Mucosa of descending colon (tissue), 3 donors: ENCODE results near the gene CACNA1S. TPM values are rescaled to one million over a fixed set of nuclear protein-coding genes. Genes with fewer than 3 reads are reported as not detected.
A peak's percentile ranks its signal among the peaks of the same experiment; 100 is the strongest.

Experiments used
- ATAC-seq: fragments of 200-7000 bp; cut with Tn5 transposase; one replicate; pipeline ENCODE4 v1.9.1; 2020; ENCODE audit warnings: mild to moderate bottlenecking, moderate library complexity
- DNase-seq, 3 donors: peaks; one replicate each; pipeline ENCODE4 v3.0.0-alpha.2; 2020
- H3K36me3 ChIP-seq: fragments of 200-600 bp; one replicate; pipeline ENCODE4 v1.8.0; 2021; ENCODE audit warnings: low read depth, mild to moderate bottlenecking
- H3K4me1 ChIP-seq: fragments of 200-600 bp; one replicate; pipeline ENCODE4 v1.8.0; 2021; ENCODE audit warnings: low read depth, mild to moderate bottlenecking
- H3K4me3 ChIP-seq: fragments of 200-600 bp; one replicate; pipeline ENCODE4 v1.8.0; 2021; ENCODE audit warnings: mild to moderate bottlenecking
- H3K9me3 ChIP-seq: fragments of 200-600 bp; one replicate; pipeline ENCODE4 v1.8.0; 2021; ENCODE audit warnings: mild to moderate bottlenecking
- intact Hi-C, 2 donors: fragments of 100-400 bp; cut with DNase I in 1 of 2; cut with micrococcal nuclease in 1 of 2; formaldehyde crosslinking; loops; one replicate each; pipeline versions ENCODE4 v1.11.0 to v1.11.1; 2022; cut with DNase I, micrococcal nuclease
- total RNA-seq, 3 donors: library from RNA; stranded (reverse); fragmentation: NEBNext Ultra II Directional in 2 of 3; extraction: Animal tissue kit (Norgen Biotek cat#: 25700) in 2 of 3; gene quantifications; one replicate each; pipeline versions ENCODE4 v1.2.1 to v1.2.4, GENCODE V29; 2021 to 2023
- TF ChIP-seq, protein P1 (sequence below): fragments of 200-600 bp; IDR thresholded peaks from one replicate; pipeline ENCODE4 v1.8.0; 2022; ENCODE audit warnings: antibody characterized with exemption, mild to moderate bottlenecking
- donor health status: DM: no; HTN: no; CAD: no; lungs with moderate emphysema.
- donor health status: DM: no; HTN: no; CAD: no.
- donor health status: DM: no; HTN: yes; CAD: no.

CACNA1S gene
- total RNA-seq, 3 donors from 2014 or later: not detected

DNA sequence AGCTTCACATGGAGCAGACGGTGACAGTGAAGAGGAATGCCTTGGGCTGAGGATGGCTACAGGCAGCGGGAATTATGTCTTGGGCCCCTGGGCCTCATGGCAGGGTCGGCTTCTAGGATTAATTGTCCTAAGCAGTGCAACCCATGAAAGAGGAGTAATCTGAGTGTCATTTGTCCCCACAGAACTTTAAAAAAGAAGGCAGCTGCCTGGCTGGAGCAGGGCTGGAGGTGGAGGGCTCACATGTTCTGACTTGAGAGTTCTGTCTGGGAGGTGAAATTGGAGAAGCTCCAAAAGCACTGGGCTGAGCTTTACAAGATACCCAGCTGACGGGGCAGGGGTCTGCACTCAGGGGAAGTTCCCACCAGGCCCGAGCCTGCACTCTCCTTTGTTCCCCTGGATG lies 22.6 kb downstream of the CACNA1S start:
- Histone ChIP-seq H3K9me3 (no peaks in the 10 kb centered on the region), H3K36me3 (no peaks in the 10 kb centered on the region), H3K4me3 (no peak overlapping the region), H3K4me1 (no peaks in the 10 kb centered on the region)
- intact Hi-C loops: no loop called here
- TF ChIP-seq, protein P1, sequence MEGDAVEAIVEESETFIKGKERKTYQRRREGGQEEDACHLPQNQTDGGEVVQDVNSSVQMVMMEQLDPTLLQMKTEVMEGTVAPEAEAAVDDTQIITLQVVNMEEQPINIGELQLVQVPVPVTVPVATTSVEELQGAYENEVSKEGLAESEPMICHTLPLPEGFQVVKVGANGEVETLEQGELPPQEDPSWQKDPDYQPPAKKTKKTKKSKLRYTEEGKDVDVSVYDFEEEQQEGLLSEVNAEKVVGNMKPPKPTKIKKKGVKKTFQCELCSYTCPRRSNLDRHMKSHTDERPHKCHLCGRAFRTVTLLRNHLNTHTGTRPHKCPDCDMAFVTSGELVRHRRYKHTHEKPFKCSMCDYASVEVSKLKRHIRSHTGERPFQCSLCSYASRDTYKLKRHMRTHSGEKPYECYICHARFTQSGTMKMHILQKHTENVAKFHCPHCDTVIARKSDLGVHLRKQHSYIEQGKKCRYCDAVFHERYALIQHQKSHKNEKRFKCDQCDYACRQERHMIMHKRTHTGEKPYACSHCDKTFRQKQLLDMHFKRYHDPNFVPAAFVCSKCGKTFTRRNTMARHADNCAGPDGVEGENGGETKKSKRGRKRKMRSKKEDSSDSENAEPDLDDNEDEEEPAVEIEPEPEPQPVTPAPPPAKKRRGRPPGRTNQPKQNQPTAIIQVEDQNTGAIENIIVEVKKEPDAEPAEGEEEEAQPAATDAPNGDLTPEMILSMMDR: no peak
- DNase-seq (no peak), ATAC-seq (no peak)

DNA sequence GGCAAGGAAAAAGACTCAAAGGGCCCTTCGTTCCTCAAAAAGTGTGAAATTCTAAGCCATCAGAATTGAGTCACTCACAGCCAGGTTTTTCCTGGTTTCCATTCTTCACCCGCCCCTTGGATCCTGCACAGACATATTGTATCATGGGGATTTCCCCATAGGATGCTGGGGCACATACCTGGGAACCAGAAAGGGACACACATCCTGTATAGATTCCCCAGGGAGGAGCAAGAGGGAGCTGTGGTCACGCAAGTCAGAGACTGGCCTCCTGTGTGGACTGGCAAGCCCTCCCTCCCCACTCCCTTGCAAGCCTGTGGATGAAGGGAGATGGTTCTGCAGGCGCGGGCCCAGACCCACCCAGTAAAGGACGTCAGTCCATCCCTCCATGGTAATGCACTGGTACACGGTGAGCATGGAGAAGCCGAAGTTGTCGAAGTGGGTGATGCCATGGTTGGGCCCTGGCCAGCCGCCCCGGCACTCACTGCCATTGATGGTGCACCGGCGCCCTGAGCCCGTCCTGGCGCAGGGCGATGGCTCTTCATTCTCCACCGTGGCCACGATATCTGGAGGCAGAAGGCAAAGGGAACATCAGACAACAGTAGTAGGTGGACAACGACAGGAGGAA lies 23.2 kb downstream of the CACNA1S start:
- intact Hi-C loops: no loop called here
- Histone ChIP-seq H3K9me3 (no peaks in the 10 kb centered on the region), H3K4me1 (no peaks in the 10 kb centered on the region), H3K36me3 (no peaks in the 10 kb centered on the region), H3K4me3 (no peak overlapping the region)
- no peak for DNase-seq
- TF ChIP-seq, protein P1: no peak
- ATAC-seq: no peak

DNA sequence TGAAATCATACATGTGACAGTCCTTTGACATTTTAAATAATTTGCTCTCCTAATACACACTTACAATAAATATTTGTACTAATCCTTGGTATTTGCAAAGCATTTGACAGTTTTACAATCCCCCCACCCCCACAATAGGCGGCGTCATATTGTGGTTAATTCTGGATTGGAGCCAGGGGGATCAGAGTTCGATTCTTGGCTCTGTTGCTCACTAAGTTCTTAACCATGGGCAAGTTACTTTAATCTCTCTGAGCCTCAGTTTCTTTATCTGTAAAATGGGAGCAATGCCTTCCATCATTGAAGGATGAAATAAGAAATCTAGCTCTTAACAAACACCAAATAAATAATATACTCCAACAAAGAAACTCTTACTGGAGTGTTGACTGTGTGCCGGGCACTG lies 23.8 kb downstream of the CACNA1S start:
- intact Hi-C loops: no loop called here

DNA sequence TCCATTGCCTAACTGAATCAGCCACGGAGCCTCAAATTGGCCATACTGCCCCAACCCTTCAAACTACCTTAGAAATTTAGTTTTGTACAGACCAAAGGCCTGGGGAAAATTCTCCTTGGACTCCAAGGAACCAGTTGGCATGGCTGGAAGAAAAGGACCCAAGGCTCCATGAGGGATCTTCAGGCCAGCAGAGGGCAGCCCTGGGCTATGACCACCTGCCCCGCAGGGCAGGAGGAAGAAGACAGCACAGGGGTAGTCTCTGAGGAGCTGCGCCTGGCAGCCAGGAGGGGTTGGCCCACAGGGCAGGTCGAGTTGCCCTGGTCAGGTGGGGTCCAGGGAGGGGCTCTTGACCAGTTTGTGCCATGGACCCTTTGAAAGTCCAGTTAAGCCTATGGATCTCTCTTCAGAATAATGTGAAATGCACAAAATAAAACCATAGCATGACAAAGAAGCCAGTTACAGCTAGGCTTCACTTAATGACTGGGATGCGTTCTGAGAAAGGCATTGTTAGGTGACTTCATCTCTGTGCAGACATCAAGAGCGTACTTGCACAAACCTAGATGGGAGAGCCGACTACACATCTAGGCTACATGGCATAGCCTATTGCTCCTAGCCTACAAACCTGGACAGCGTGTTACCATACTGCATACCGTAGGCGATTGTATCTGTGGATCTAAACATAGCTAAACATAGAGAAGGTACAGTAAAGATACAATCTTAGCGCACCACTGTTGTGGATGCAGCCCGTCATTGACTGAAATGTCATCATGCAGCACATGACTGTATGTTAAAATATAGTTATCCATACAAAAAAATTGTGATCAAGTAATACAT lies 26.1 kb downstream of the CACNA1S start:
- Histone ChIP-seq H3K9me3 (no peaks in the 10 kb centered on the region), H3K36me3 (no peaks in the 10 kb centered on the region), H3K4me3 (no peak overlapping the region), H3K4me1 (no peaks in the 10 kb centered on the region)
- peak; percentile 90 for ATAC-seq
- TF ChIP-seq, protein P1: peak; percentile 35
- peak in 2 of 3 donors; percentile 78 to 87 for DNase-seq
- intact Hi-C loops: no loop called here

More for the DNA sequence above, 23.8 kb downstream of the CACNA1S start:
- H3K4me1 ChIP-seq: no peaks in the 10 kb centered on the region
- H3K36me3 ChIP-seq: no peaks in the 10 kb centered on the region
- no peak overlapping the region for H3K4me3 ChIP-seq
- ATAC-seq (no peak), DNase-seq (no peak)
- TF ChIP-seq, protein P1: no peak
- H3K9me3 ChIP-seq: no peaks in the 10 kb centered on the region

DNA sequence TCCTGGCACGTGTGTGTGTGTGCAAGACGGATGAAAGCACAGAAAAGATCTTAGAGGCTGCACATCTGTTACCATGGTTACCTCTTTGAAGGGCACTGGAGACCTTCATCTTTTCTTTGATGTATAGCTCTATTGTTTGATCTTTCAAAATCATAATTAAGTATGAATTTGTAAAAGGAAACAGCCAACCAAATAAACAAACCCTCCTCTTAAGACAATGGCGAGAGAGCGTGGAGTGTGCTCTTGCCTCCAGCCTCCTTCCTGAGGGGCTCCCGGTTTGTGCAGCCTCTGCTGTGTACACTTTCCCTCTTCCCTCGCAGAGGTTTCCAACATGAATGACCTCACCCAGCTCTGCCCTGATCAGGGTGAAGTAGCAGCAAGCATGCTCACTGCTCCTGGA lies 27.9 kb downstream of the CACNA1S start:
- no peaks in the 10 kb centered on the region for H3K36me3 ChIP-seq
- TF ChIP-seq, protein P1: no peak
- DNase-seq (no peak), ATAC-seq (no peak)
- H3K4me3 ChIP-seq: no peak overlapping the region
- H3K4me1 ChIP-seq: no peaks in the 10 kb centered on the region
- no peaks in the 10 kb centered on the region for H3K9me3 ChIP-seq
- intact Hi-C loops: no loop called here
